NB4 (cell line): ENCODE data around the gene DYTN.

ENCODE experiments used
- MYC ChIP-seq: IDR thresholded peaks from 2 replicates; pipeline ENCODE4 v1.6.1; 2011; ENCODE audit warnings: low read depth, low read length
- POLR2A ChIP-seq: IDR thresholded peaks from 2 replicates; pipeline ENCODE4 v1.6.1; 2011; ENCODE audit warnings: mild to moderate bottlenecking; ENCODE audit not compliant: insufficient read length; ENCODE audit errors: extremely low read depth
- TF ChIP-seq, protein P1 (sequence below): IDR thresholded peaks from one replicate; pipeline ENCODE4 v1.5.1; 2012; ENCODE audit warnings: low read depth, low read length
- TF ChIP-seq, protein P2 (sequence below): IDR thresholded peaks from 2 replicates; pipeline ENCODE4 v1.6.1; 2011; ENCODE audit warnings: low read depth, low read length

DNA sequence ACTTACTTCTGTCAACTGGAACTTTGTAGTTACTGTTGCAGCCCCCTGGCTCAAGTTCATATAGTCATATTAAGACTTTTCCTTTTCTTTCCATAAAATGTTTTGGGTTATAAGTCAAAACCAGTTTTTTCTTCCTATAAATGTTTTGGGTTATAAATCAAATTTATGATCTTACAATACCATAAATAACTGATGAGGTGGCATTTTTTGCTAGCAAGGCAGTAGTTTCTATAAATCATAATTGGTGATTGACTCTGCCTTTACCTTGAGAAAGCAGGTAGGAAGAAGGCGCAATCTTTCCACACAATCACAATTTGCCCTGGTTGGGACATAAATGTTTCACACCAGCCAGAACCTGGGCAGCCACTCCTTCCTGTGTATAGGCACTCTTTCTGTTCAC, 5.1 kb upstream of the DYTN start:
- TF ChIP-seq POLR2A (no peak), MYC (no peak)
- TF ChIP-seq, protein P1, sequence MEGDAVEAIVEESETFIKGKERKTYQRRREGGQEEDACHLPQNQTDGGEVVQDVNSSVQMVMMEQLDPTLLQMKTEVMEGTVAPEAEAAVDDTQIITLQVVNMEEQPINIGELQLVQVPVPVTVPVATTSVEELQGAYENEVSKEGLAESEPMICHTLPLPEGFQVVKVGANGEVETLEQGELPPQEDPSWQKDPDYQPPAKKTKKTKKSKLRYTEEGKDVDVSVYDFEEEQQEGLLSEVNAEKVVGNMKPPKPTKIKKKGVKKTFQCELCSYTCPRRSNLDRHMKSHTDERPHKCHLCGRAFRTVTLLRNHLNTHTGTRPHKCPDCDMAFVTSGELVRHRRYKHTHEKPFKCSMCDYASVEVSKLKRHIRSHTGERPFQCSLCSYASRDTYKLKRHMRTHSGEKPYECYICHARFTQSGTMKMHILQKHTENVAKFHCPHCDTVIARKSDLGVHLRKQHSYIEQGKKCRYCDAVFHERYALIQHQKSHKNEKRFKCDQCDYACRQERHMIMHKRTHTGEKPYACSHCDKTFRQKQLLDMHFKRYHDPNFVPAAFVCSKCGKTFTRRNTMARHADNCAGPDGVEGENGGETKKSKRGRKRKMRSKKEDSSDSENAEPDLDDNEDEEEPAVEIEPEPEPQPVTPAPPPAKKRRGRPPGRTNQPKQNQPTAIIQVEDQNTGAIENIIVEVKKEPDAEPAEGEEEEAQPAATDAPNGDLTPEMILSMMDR: no peak
- TF ChIP-seq, protein P2, sequence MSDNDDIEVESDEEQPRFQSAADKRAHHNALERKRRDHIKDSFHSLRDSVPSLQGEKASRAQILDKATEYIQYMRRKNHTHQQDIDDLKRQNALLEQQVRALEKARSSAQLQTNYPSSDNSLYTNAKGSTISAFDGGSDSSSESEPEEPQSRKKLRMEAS: no peak
